NOMO-1 treated with dmso at 0.1 percent for 144 hours (cell line): ENCODE data around the gene LRRC3B.

ENCODE experiments used
- DNase-seq: peaks from one replicate; lab custom pipeline; 2025; ENCODE audit not compliant: unreplicated experiment; lab: John Stamatoyannopoulos, UW

LRRC3B gene

GRCh38 chr3:26704736-26705135 is 82.2 kb downstream of the LRRC3B start:
- DNase-seq: no peak

DNA sequence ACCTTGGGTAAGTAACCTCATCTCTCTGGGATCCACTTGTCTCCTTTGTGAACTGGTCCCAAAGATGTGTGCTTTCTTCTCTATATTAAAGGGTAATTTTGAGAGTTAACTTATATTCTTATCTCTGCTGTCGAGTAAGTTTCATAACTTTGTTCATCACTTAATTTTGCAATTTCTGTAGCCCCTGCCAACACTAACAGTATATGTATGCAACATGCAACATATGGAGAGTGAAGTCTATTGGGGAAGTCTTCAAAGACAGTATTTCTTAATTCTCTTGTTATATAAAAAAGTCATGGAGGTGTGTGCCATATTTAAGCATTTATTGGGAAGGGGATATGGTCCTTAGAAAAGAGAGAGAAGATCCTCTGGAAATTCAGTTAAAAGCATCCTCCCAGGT is 85.9 kb downstream of the LRRC3B start:
- DNase-seq: no peak

DNA sequence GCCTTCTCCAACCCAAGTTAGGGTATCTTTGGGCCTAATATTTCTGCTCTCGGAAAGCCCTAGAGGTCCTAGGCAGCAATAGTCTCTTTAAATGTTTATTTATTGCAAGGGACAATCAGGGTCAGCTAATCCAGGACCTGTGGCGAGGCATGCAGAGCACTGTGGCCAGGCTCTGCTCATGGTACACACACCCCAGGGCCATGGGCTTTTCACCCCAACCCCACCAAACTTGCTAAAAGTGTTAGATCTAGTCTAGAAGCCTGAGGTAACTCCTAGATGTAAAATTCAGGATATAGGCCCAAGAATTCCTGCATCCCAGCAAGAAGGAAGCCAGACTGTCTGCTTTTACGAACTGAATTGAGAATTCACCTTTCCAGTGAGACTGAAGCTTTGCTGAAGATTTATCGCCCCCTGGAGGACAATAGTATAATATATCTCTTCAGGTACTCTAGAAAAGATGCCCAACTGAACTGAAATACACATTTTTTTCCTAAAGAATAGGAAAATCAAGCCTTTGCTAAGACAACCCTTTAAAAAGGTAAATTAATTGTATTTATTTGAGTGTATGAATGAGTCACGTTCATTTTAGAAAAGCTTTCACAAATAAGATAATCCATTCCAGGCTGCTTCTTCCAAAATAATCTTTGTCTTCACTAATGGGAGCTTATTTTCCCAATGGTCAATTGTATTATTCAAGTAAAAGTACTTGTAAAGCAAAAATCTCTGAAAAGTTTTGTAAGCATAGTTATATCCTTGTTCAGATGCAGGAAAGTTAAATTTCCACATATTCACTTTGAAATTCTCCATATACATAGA is 89.8 kb downstream of the LRRC3B start:
- DNase-seq: no peak

GRCh38 chr3:26713091-26713490 is 90.5 kb downstream of the LRRC3B start:
- no peak for DNase-seq

GRCh38 chr3:26714485-26714884 is 91.9 kb downstream of the LRRC3B start:
- no peak for DNase-seq

DNA sequence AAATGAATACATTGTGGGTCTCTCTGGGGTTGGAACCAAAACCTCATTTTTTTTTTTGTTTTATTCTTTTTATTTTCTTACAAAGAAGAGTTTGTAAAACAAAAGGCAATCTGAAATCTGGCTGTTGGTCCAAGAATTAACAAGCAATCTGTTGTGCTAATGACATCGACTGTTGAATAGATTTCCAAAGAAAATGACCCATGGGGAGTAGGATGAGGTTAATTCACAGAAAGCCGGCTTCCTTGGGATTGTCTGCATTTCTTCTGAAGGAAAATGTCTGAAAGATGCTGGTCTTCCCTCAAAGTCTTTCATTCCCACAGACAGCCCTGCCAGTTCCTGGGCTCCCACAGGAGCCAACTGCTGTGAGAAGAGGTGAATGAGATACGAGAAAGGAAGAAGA is 92.9 kb downstream of the LRRC3B start:
- DNase-seq: no peak

DNA sequence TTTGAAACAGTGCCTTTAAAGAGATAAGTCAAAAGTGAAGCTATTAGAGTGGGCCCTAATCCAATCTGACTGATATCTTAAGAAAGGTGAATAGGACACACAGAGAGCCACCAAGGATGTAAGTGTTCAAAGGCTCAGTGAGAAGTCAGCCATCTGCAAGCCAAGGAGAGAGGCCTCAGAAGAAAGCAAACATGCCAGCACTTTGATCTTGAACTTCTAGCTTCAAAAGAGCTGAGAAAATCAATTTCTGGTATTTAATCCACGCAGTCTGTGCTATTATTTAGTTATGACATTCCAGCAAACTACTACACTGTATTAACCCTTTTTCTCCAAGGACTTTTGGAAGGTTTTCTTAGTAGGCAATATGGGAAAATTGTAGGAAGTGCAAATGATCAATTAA is 95.7 kb downstream of the LRRC3B start:
- no peak for DNase-seq

DNA sequence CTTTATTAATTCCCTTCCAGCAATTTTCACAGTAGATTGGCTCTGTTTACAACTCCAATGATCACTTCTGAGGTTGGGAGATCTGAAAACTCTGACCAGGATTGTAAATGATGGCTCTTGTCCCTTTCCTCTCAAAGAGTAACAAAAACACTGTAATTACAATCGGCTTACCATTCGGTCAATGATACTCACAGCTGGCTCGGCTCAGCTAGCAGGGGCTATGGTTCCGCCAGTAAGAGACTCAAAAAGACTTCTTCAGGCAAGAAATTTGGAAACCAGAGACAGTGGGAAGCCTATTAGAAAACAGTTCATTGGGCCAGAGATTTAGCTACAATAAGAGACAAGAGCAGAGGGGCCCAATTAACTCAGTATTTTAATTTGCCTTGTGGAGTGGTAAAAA is 96.6 kb downstream of the LRRC3B start:
- no peak for DNase-seq

- no peak for DNase-seq
Measured at GRCh38 chr3:26721047-26721446, 98.5 kb downstream of the LRRC3B start.

- no peak for DNase-seq
Measured at GRCh38 chr3:26731843-26732242, 109.3 kb downstream of the LRRC3B start.

DNA sequence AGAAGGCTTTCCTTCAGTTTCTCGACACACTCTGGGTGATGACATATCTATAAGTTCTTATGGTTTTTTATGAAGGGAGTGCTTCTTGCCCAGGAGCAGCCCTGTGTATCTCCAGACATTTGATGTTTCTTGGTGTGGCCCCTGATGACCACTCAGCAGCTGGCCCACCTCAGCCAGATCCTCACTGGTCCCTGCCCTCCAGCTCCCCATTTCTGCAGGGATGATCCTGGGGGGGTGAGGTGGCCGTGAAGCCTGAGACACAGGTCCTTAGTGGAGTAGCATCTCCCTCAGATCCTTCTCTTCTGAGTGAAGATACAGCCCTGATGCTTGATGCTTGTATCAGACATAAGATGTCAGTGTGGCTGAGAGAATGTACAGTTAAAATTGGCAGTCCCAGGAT is 127.7 kb downstream of the LRRC3B start:
- no peak for DNase-seq

DNA sequence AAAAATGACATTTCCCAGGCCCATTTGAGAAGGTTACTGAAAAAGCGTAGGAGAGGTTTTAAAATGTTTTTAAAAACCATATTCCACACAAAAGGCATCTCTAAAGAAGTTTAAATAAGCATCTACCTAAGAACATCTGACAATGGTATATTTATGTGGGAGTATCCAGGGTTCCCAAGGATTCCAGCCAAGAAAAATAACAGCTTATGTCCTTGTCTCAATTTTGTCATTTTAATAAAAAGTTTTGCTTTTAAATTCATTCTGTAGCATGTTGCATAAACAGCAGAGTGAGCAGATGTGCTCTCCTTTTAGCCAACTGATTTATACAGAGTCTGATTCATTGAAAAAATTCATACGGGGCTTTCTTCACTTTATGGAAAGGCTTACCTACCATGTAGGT is 129.9 kb downstream of the LRRC3B start:
- DNase-seq: no peak

- no peak for DNase-seq
Measured at GRCh38 chr3:26753095-26753494, 130.5 kb downstream of the LRRC3B start.

DNA sequence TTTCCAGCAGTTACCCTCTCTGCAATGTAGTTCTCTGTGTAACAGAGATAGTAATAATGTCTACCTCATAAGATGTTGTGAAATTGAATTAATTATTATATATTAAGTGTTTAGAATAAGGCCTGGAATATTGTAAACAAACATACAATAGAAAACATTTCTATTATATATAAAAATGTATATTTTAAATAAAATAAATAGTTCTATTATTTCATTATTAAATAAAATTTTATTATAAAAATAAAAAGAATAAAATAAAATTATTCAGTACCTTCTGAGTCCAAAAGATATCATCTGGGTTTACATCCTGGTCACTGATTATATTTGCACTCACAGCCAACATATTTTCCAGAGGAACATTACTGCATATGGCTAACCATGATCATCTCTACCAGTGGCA is 135.4 kb downstream of the LRRC3B start:
- DNase-seq: no peak
